K562 (cell line): ENCODE measurements around the gene POLD3. TPM values are rescaled to one million over a fixed set of nuclear protein-coding genes. Genes with fewer than 3 reads are reported as not detected.

Source experiments
- CSDE1 ChIP-seq, 2 experiments: fragments of 450-650 bp; IDR thresholded peaks; 2 replicates each; pipeline ENCODE4 v1.6.1; 2016; ENCODE audit warnings: mild to moderate bottlenecking in 1 of 2
- DEAF1 ChIP-seq: fragments of 450-650 bp; formaldehyde crosslinking; IDR thresholded peaks from 2 replicates; pipeline ENCODE4 v1.4.0; 2020; ENCODE audit warnings: mild to moderate bottlenecking, moderate library complexity
- EP400 ChIP-seq: fragments of 450-650 bp; IDR thresholded peaks from 2 replicates; pipeline ENCODE4 v1.6.1; 2017; ENCODE audit warnings: antibody characterized with exemption, mild to moderate bottlenecking, moderate library complexity
- ERF ChIP-seq: fragments of 450-650 bp; formaldehyde crosslinking; IDR thresholded peaks from 2 replicates; pipeline ENCODE4 v1.4.0; 2020; ENCODE audit warnings: mild to moderate bottlenecking, mixed read lengths
- MAFF ChIP-seq: IDR thresholded peaks from 2 replicates; pipeline ENCODE4 v1.6.1; 2012; ENCODE audit warnings: low read length, improper control_type of control experiment
- MAZ ChIP-seq, 2 experiments: fragments of 450-650 bp in 1 of 2; sonication (generic) in 1 of 2; formaldehyde crosslinking; IDR thresholded peaks in 1 of 2; conservative IDR thresholded peaks in 1 of 2; 2 replicates each; pipeline versions ENCODE4 v1.4.0 to v1.5.0; 2020; ENCODE audit warnings: mild to moderate bottlenecking in 1 of 2, missing genetic modification reagents in 1 of 2
- NCOA1 ChIP-seq: fragments of 450-650 bp; IDR thresholded peaks from 2 replicates; pipeline ENCODE4 v1.6.1; 2016; ENCODE audit warnings: low read depth
- NFIC ChIP-seq: fragments of 450-650 bp; IDR thresholded peaks from 2 replicates; pipeline ENCODE4 v1.6.1; 2017; ENCODE audit warnings: mild to moderate bottlenecking, inconsistent platforms
- SREBF2 ChIP-seq: sonication (generic); formaldehyde crosslinking; IDR thresholded peaks from 2 replicates; pipeline ENCODE4 v1.4.0; 2020; ENCODE audit warnings: mild to moderate bottlenecking, missing genetic modification reagents
- TBL1XR1 ChIP-seq, 2 experiments: IDR thresholded peaks; 2 replicates each; pipeline ENCODE4 v1.6.1; 2012; ENCODE audit warnings: improper control_type of control experiment in 2 of 2, low read length in 2 of 2, mild to moderate bottlenecking in 1 of 2
- TCFL5 ChIP-seq: fragments of 250-450 bp; sonication (Bioruptor Pico); conservative IDR thresholded peaks from 2 replicates; pipeline ENCODE4 v1.6.1; 2021; ENCODE audit warnings: mild to moderate bottlenecking, moderate library complexity, matching md5 sums
- TRIM24 ChIP-seq, 2 experiments: fragments of 450-650 bp; IDR thresholded peaks; 2 replicates each; pipeline ENCODE4 v1.6.1; 2016
- TRIM28 ChIP-seq: fragments of 450-650 bp; IDR thresholded peaks from 2 replicates; pipeline ENCODE4 v1.6.1; 2017
- ZFP36 ChIP-seq: fragments of 150-350 bp; IDR thresholded peaks from 2 replicates; pipeline ENCODE4 v1.6.1; 2018; ENCODE audit warnings: low read length, low read depth; ENCODE audit not compliant: partially characterized antibody
- ZNF696 ChIP-seq: fragments of 250-450 bp; sonication (Bioruptor Pico); conservative IDR thresholded peaks from 2 replicates; pipeline ENCODE4 v1.4.0; 2020; ENCODE audit warnings: mild to moderate bottlenecking, moderate library complexity
- polyA plus RNA-seq, 8 experiments: library from polyadenylated mRNA; depleted of rRNA in 4 of 8; stranded (reverse) in 5 of 8; unstranded in 3 of 8; fragments of >200 nt; fragmentation: Nextera tagmentation in 2 of 8; fragmentation: Illumina TruSeq in 1 of 8; extraction: Ambion mirVana in 2 of 8; extraction: Trizol in 1 of 8; gene quantifications; 2 replicates each; pipeline versions ENCODE4 v1.2.1 to v1.2.3, GENCODE V29; 2011 to 2014; ENCODE audit warnings: inconsistent platforms in 1 of 8, missing spikeins in 1 of 8
- total RNA-seq, 7 experiments: library from RNA; depleted of rRNA in 6 of 7; stranded (reverse); fragments of >200 nt in 6 of 7; fragmentation: Illumina TruSeq in 2 of 7; extraction: Trizol in 2 of 7; gene quantifications; 2 replicates each; pipeline versions ENCODE4 v1.2.1 to v1.2.3, GENCODE V29; 2011 to 2021; ENCODE audit warnings: low replicate concordance in 1 of 7
- TF ChIP-seq, protein P1 (sequence below): fragments of 450-650 bp; IDR thresholded peaks from 2 replicates; pipeline ENCODE4 v1.6.1; 2016; ENCODE audit warnings: missing biosample characterization, missing genetic modification characterization
- TF ChIP-seq, protein P2 (sequence below): fragments of 250-450 bp; sonication (Bioruptor Pico); IDR thresholded peaks from 2 replicates; pipeline ENCODE4 v1.5.0; 2021; ENCODE audit warnings: mild to moderate bottlenecking, moderate library complexity
- TF ChIP-seq, protein P3 (sequence below): fragments of 450-650 bp; formaldehyde crosslinking; IDR thresholded peaks from 2 replicates; pipeline ENCODE4 v1.4.0; 2020; ENCODE audit warnings: mild to moderate bottlenecking, moderate library complexity
- TF ChIP-seq, protein P4 (sequence below): fragments of 250-450 bp; sonication (Bioruptor Pico); IDR thresholded peaks from 2 replicates; pipeline ENCODE4 v1.5.0; 2021; ENCODE audit warnings: mild to moderate bottlenecking, borderline replicate concordance

Gene POLD3
- total and polyA plus RNA-seq, 9 of the 15 experiments (the other 6 are each of a cell fraction or from before 2014, with no cell fraction given): 10.6 to 40.1 (median 24.6) TPM

DNA sequence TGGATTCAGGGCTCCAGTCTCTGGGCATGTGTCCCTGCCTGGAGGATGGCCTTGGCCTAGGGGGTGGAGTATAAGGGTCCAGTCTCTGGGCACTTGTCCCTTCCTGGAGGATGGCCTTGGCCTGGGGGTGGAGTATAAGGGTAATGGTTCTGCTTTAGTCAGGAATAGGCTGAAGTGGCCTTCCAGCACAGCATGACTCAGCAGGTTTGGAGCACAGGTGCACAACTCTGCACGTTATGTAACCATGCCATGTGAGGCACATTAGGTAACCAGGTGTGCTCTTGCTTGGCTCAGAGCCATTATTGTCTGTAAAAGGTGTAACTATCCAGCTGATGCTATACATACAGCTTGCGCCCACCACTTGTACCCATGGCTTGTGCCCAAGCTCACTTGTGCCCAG, 48.4 kb upstream of the POLD3 start (continued):
- TF ChIP-seq NCOA1 (no peak), DEAF1 (CRISPR knock-in tag) (no peak), EP400 (no peak), TRIM24 (IDR thresholded peaks at IDR 0.05) (peak; percentile 39 to 60; a peak in 3 of 4 replicates), ERF (no peak), ZFP36 (peak; percentile 39), TBL1XR1 (IDR thresholded peaks at IDR 0.05; ENCODE audit: low read length in 2 of 2) (no peak), MAFF (peak; percentile 34; the same call in 1 of the 2 replicates), MAZ (CRISPR knock-in tag; conservative IDR thresholded peaks at IDR 0.05 in 1 of 2, IDR thresholded peaks at IDR 0.05 in 1 of 2) (no peak), TCFL5 (CRISPR knock-in tag) (no peak), SREBF2 (no peak), NFIC (0 out of 2 replicates have a peak, but pooled peaks have one; percentile 8), TRIM28 (peak; percentile 48; the same call in 1 of the 2 replicates), CSDE1 (IDR thresholded peaks at IDR 0.05) (no peak), ZNF696 (no peak)
- TF ChIP-seq, protein P1, sequence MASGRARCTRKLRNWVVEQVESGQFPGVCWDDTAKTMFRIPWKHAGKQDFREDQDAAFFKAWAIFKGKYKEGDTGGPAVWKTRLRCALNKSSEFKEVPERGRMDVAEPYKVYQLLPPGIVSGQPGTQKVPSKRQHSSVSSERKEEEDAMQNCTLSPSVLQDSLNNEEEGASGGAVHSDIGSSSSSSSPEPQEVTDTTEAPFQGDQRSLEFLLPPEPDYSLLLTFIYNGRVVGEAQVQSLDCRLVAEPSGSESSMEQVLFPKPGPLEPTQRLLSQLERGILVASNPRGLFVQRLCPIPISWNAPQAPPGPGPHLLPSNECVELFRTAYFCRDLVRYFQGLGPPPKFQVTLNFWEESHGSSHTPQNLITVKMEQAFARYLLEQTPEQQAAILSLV: no peak
- TF ChIP-seq, protein P2, sequence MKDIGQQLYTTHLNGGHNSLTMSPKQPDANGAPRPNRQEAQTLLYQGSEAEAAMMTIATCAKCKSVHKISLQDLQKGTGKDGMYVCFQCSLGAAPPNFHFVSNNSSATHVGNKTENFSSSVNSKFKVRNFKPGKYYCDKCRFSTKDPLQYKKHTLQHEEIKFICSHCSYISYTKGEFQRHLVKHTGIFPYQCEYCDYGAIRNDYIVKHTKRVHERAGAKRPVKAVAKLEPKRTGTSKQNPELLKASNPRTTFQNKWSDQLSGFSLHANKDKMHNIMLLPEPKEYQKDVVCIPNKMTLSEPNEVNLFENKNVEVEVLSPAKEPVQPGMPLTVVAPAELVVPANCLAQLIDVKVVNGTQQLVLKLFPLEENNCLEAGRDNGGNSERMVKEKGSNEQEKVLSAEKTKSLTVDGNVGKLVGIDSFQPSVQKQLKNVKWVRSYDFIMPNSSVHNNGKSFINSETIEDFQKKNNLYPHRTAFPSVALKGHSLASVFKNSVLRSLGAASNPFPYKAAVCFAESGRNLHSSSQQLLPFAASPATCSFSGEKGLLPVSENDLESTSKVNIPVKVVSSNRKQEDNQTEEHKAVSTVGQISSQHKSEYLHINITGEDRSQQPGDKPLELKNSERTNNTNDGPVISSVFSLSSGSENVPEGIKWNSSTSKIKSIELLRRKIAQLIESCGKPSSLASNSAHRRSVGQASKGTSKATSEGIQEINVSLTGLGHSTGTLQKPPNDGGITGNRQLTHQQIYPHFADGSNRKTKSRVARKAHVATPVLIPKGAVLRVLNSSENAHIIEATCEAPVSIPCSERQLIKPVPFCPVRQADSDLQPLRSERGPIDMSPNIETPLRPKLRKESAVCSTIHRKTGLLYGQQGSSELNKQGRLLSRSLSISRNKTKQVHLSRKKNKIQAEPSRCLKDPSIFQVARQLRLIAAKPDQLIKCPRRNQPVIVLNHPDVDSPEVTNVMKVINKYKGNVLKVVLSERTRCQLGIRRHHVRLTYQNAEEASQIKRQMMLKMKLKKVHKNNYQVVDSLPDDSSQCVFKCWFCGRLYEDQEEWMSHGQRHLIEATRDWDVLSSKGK (CRISPR knock-in tag): no peak
- TF ChIP-seq, protein P3, sequence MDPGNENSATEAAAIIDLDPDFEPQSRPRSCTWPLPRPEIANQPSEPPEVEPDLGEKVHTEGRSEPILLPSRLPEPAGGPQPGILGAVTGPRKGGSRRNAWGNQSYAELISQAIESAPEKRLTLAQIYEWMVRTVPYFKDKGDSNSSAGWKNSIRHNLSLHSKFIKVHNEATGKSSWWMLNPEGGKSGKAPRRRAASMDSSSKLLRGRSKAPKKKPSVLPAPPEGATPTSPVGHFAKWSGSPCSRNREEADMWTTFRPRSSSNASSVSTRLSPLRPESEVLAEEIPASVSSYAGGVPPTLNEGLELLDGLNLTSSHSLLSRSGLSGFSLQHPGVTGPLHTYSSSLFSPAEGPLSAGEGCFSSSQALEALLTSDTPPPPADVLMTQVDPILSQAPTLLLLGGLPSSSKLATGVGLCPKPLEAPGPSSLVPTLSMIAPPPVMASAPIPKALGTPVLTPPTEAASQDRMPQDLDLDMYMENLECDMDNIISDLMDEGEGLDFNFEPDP (CRISPR knock-in tag): no peak
- TF ChIP-seq, protein P4, sequence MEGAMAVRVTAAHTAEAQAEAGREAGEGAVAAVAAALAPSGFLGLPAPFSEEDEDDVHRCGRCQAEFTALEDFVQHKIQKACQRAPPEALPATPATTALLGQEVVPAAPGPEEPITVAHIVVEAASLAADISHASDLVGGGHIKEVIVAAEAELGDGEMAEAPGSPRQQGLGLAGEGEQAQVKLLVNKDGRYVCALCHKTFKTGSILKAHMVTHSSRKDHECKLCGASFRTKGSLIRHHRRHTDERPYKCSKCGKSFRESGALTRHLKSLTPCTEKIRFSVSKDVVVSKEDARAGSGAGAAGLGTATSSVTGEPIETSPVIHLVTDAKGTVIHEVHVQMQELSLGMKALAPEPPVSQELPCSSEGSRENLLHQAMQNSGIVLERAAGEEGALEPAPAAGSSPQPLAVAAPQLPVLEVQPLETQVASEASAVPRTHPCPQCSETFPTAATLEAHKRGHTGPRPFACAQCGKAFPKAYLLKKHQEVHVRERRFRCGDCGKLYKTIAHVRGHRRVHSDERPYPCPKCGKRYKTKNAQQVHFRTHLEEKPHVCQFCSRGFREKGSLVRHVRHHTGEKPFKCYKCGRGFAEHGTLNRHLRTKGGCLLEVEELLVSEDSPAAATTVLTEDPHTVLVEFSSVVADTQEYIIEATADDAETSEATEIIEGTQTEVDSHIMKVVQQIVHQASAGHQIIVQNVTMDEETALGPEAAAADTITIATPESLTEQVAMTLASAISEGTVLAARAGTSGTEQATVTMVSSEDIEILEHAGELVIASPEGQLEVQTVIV (CRISPR knock-in tag): no peak
